Stimulated activated CD4-positive, alpha-beta T cell treated with anti-CD3 and anti-CD28 coated beads, Interleukin-1b, Interleukin-23, amount 100 ng/mL, for 1 hour (primary cell): Measurements from ENCODE around the gene CEP20.

ENCODE experiments used
- DNase-seq, 2 donors: peaks; one replicate each; pipeline ENCODE4 v3.0.0-alpha.2; 2020; ENCODE audit warnings: low read depth in 2 of 2

The CEP20 gene

DNA sequence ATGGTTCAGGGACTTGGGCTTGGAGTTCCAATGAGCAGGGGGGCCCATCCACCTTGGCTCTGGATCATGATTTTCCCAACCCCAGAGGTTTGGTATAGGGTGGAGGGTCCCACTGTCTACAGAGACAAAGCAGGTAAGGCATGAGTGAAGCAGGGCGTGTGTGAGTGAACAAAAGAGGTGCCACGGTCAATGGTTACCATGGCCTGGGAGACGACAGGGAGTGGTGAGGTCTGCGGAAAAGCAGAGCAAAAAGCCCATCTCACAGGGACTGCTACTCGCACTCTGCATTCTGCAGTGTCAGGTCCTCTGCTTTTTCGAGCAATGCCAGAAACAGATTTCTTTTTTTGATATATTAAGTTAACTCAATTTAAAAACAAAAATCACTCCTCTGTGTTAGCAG lies 56.2 kb downstream of the CEP20 start:
- DNase-seq, result no peak

DNA sequence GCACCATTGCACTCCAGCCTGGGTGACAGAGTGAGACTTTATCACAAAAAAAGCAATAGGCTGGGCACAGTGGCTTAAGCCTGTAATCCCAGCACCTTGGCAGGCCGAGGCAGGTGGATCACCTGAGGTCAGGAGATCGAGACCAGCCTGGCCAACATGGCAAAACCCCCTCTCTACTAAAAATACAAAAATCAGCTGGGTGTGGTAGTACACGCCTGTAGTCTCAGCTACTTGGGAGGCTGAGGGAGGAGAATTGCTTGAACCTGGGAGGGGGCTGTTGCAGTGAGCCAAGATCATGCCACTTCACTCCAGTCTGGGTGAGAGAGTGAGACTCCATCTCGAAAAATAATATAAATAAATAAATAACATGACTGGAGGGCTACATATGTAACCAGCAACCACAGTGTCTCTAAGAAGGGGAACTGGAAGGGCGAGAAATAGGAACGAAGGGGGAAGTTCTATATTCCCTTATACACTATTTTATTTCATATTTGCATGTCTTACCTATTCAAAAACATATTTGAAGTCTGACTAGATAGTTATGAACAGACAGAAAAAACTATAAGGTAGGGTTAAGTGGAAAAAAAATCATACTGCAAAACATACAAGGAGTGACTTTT lies 57.5 kb downstream of the CEP20 start:
- DNase-seq, result no peak

DNA sequence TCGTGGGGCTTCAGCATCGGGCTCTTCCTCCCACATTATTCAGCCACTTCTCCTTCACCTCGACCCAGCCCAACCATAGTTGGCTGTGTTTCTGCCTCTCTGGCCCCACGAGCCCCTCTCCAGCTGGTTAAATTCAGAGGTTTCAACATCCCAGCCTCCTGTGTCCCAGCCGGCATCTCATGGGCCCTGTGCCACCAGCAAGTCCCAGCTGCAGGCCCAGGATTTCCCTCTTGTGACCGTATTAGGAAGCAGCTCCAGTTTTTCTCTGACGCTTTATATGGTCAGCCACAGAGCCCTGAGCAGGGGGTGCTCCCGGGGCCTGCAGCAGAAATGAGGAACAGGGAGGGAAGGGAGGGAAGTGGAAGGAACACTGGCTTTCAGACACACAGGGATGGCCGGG lies 58.9 kb downstream of the CEP20 start:
- DNase-seq, result no peak

DNA sequence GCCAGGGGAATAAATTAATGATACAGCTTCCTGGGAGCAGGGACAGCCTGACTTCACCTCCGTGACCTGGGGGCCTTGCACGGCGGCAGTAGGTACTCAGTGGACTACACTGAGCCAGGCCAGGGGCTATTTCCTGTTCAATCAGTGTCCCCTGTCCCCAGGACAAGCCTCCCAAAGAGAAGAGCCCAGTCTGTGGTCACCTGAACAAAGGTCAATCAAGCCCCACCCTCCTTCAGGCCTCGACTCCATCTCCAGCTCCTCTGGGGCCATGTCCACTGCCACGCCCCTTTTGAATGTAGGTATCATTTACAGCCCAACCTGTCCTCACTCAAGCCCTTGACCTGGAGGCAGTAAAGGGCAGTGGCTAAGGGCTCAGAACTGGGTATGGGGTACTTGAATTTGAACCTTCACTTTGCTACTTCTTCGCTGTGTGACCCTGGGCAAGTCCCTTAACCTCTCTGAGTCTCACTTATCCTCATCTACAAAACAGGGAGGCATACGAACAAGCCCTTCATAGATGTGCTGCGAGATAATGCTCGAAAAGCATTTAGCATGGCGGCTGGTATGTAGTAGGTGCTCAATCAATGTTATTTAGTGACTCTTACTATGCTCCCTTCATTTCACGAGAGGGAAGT lies 60.6 kb downstream of the CEP20 start:
- no peak for DNase-seq

DNA sequence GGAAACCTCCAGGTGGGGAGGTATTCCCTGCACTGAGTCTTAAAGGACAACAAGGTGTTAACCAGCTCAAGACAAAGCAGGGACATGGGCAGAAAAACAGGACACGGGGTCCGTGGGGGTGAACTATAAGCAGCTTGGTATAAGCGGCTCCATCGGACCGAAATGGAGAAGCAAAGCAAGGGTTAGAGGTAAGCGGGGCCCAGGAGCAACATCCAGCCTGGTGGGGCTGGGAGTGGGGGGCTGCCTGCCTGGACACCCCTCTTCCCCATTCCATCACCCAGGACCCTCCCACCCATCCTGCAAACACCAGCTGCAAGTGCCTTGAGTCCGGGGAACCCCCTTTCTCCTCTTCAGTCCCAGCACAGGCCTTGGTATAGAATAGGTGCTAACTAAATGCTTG lies 61.1 kb downstream of the CEP20 start:
- no peak for DNase-seq

DNA sequence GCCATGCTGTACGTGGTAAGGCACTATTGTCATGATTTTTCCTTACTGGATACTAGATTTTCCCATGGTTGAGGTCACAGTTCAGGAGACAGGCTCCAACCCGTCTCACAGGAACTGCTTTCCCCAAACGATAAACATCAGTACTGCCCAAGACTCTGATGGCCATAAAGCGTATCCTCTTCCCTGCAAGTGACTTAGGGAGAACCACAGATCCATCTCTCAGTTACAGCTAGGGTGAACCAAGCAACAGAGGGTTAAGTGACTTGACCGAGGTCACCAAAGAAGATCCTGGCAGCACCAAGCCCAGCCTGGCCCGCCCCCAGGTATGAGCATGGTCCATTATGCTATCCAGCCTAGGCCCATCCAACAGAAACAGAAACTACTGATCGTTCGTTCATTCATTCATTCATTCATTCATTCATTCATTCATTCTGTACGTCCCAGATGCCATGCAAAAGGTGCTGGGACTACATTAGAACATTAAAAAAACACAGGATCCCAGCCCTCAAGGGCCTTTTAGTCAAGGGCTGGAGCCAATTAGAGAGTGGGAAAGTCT lies 62.6 kb downstream of the CEP20 start:
- DNase-seq, result no peak

- DNase-seq, result no peak
Observed at GRCh38 chr16:15822957-15823356, 65.4 kb downstream of the CEP20 start.

GRCh38 chr16:15820837-15821236 lies 67.6 kb downstream of the CEP20 start:
- no peak for DNase-seq

- DNase-seq, result no peak
Observed at GRCh38 chr16:15819046-15819445, 69.4 kb downstream of the CEP20 start.

GRCh38 chr16:15817446-15817845 lies 71.0 kb downstream of the CEP20 start:
- DNase-seq, result no peak

GRCh38 chr16:15816228-15816627 lies 72.2 kb downstream of the CEP20 start:
- DNase-seq, result no peak
